ENCODE results near the gene WDR7.

Gene WDR7

DNA sequence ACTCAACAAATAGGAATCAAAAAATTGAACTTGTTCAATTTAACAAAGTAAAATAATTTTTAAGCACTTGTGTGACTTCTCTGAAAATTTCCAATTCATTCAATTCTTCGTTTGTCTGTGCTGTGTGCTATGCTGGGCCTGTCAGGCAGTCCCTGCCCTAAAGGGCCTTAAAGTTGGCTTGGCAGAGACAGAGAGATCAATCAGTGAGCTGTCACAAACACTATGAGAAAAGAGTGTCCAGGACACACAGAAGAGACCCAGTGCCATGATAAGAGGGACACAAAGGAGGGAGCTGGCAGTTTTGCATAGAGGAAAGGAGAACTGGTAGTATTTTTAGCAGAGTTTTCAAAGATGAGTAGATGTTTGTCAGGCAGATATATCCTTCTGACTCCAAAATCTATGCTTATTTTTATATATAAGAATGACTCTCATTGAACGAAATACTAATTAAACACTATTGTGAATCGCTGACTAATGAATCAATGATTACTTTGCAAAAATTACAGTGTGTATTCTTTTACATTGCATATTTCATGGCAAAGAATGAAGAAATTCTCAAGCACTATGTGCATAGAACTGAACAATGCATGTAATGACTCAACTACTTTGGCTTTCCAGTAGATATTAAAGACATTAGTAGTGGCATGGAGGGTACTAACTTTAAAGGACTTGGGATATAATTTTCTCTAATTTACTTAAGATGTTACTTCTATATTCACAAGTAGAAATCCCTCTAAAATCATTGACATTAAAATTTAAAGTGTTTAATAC, 302.5 kb downstream of the WDR7 start:
- DNase-seq: no peak

- no peak for DNase-seq
These were observed 304.3 kb downstream of the WDR7 start for GRCh38 chr18:56955490-56955889.

DNA sequence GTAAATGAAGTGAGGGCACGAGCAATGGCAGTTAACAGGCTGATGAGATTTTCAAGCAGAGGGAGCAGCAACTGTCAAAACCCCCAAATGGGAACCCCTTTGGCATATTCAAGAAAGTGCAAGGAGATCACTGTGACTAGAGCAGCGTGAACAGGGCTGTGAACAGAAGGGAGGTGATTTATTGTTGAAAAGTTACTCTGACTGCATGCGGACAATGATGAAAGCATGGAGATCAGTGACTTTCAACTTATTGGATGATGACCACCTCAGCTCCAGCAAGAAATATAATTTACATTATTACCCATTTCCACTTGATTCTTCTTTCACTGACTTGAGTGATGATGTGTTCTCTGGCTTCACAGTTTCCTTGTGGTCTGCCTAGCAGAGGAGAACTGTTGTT, 308.0 kb downstream of the WDR7 start:
- DNase-seq: no peak

GRCh38 chr18:56962322-56962721, 311.2 kb downstream of the WDR7 start:
- DNase-seq: no peak

DNA sequence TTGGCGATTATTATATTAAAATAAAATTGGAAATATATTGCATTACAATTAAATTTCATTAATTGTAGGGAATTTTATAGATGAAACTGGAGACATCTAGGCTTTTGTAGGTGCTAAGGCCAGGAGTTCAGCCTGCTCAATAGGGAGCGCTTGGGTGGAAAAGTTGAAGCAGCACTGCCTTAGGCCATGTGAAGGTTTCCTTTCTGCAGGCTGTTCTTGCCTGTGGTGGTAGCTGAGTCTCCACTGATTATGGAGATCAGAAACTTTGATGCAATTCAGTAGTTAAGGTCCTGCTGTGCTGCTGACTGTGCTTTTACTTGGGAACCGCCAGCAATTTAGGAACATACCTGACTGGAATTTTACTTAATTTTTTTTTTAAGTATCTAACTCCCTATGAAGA, 315.9 kb downstream of the WDR7 start:
- no peak for DNase-seq

- DNase-seq: no peak
These were observed 322.3 kb downstream of the WDR7 start for GRCh38 chr18:56973487-56973886.

GRCh38 chr18:56974141-56974540, 323.0 kb downstream of the WDR7 start:
- no peak for DNase-seq

- no peak for DNase-seq
These were observed 324.1 kb downstream of the WDR7 start for GRCh38 chr18:56975276-56975675.

DNA sequence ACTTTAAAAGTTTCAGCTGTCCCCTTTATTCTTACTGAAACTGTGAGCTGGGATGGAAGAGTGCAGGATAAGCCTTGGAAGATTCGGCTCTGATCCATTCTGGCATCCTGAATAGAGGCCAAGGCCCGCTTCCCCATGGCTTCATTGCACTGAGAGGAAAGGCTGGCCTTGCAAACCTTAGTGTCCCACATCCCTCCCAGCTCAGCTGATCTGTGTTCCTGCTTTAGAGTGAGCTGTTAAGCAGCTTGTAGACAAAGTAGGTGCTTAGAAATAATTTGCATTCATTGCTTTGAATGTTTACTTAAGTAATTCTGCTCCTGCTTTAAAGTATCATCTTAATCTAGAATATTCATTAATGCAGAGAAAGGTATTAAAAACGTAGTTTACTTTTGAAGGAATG, 326.1 kb downstream of the WDR7 start:
- no peak for DNase-seq

- no peak for DNase-seq
These were observed 326.6 kb downstream of the WDR7 start for GRCh38 chr18:56977771-56978170.

GRCh38 chr18:56980151-56980550, 329.0 kb downstream of the WDR7 start:
- no peak for DNase-seq

DNA sequence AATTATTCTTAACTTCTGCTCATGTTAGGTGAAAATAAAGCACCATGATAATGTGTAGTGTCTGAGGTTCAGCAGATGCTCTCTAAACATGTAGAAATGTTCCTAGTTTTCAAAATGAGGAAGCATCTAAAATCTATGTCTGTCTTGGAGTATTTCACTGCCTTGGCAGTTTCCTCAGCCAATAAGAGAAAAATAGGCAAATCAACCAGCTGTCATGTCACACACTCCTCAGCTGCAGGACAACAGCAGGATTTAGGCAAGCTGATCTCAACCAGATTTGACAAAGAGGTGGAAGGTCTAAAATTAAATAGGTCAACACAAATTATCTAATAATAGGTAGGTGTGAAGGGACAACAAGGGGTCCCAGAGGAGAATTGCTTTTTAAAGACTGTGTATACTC, 331.6 kb downstream of the WDR7 start:
- no peak for DNase-seq

GRCh38 chr18:56983275-56983992, 332.3 kb downstream of the WDR7 start:
- no peak for DNase-seq

DNA sequence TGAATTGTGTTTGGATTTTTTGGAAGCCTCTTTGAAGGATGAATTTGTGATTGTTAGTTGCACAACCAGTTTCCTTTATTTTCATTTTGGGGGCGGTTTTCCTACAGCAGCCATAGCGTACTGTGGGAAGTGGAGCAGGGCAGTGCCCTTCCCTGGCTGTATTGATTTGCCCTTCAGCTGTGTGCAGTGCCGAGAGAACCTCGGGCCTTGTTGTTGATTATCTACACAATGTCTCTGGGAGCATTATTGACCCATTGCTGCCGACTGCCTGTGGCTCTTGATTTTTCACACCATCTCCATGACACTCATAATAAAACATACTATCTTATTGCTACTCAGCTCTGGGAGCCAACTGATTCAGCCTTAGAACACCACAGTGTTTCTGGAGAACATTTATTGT, 333.6 kb downstream of the WDR7 start:
- no peak for DNase-seq

GRCh38 chr18:56986829-56987228, 335.7 kb downstream of the WDR7 start:
- no peak for DNase-seq

- no peak for DNase-seq
These were observed 336.1 kb downstream of the WDR7 start for GRCh38 chr18:56987236-56987635.

DNA sequence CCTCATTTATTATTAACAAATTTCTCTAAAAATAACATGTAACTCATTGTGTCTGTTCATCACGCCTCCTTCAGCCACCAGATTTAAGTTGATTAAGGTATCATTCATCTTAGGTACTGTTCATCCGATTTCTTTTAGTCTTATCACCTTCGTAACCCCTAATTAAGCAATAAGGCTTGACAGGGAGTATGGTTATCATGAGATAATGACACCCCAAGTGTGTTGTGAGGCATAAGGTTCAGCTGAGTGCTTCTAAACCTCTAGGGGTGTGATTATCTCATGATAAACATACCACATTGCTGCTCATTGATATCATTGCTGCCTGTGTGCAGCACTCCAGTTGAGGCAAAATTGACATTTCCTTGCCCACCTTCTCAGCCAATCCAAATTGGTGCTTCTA, 336.9 kb downstream of the WDR7 start:
- DNase-seq: no peak

DNA sequence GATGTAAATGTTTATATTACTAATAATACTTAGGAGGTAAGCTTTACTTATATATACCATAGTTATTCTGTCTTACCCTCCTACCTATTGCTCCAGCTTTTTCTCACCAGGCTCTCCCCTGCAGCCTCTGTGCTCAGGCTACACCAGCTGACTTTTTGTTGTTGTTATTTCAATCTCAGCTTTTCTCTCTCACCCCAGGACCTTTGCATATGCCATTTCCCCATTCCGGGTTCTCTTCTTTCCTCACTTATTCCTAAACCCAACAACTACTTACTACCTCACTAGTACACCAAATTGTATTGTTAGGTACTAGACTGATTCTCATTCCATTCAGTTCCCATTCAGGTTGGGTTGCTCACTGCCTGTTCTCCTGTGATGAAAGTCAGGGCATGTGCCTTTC, 339.5 kb downstream of the WDR7 start:
- DNase-seq: no peak

DNA sequence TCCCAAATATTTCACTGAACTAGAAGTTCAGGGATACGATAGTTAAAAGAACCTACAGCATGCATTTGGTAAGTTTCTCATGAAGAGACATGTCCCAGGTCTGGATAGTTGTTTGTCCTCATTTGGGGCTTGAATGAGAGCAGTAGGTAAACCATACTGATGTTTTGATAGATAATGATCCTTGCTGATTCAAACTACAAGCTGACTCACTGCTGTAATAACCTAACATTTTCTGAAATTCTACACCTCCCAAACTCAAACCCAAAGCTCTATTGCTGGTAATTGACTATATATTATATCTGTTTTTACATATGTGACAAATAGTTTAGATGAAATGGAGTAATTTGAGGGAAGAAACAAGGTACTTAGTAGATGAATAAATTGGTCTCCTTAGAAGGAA, 341.6 kb downstream of the WDR7 start:
- no peak for DNase-seq

- no peak for DNase-seq
These were observed 344.5 kb downstream of the WDR7 start for GRCh38 chr18:56995579-56996188.

DNA sequence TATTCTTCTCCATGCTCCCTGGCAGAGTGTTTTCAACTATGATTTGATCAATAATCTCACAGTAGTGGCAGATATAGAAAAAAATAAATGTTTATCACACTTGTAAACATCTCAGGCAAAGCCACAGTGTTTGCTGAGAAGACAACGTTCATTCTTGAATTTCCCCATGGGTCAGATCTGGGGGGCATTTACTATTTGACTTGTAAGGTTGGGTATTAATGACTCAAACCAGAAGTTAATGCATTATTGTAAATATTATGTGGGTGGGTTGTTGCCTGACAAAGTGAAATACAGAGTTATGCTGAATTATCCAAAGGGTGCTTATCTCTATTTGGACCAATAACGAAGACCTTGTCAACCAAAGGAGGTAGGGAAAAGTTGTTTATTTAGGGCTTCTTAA, 346.0 kb downstream of the WDR7 start:
- no peak for DNase-seq

- DNase-seq: no peak
These were observed 348.7 kb downstream of the WDR7 start for GRCh38 chr18:56999823-57000222.

DNA sequence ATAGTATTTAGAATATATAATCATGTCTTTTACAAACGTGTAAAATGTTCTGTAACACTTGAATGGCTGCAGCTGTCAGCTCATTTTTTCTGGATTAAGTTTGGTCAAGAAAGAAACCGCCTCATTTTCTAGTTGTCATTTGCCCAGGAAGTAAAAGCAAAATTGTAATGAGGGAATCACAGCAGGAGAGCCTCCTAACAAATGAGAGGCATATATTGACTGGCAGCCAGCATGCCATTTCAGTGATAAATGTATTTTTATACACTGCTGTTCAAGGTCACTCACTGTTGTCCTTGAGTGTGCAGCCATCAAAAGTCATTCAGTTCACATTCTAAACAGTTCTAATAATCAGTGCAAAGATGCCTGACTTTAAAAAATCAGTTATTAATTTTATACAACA, 351.5 kb downstream of the WDR7 start:
- DNase-seq: no peak

- no peak for DNase-seq
These were observed 352.2 kb downstream of the WDR7 start for GRCh38 chr18:57003342-57003741.
